WTC11 (cell line): ENCODE results near the gene SGMS1. TPM values are rescaled to one million over a fixed set of nuclear protein-coding genes. Genes with fewer than 3 reads are reported as not detected.

ENCODE experiments used
- ATAC-seq: fragments of 200-7000 bp; cut with Tn5 transposase; 2 replicates; pipeline ENCODE4 v1.10.0; 2021; ENCODE audit warnings: mild to moderate bottlenecking, moderate library complexity
- CTCF ChIA-PET: fragments of 300-600 bp; sonication (Branson Sonifier 250); formaldehyde crosslinking; loops from one replicate; lab custom pipeline; 2021; ENCODE audit warnings: antibody characterized with exemption; lab: Charles Lee
- POLR2A ChIA-PET: fragments of 350-600 bp; sonication (Branson Sonifier 250); formaldehyde crosslinking; loops from one replicate; lab custom pipeline; 2021; ENCODE audit warnings: antibody characterized with exemption; lab: Charles Lee
- DNase-seq: peaks from one replicate; pipeline ENCODE4 v3.0.0; 2021; ENCODE audit warnings: low spot score
- H3K27ac Mint-ChIP-seq: 2 replicates; pipeline ENCODE4 v1.8.0; 2021; ENCODE audit warnings: mixed read lengths
- H3K27me3 Mint-ChIP-seq: 2 replicates; pipeline ENCODE4 v1.8.0; 2021; ENCODE audit warnings: low read depth, mild to moderate bottlenecking, moderate library complexity, mixed read lengths
- H3K36me3 Mint-ChIP-seq: 2 replicates; pipeline ENCODE4 v1.8.0; 2021; ENCODE audit warnings: mixed read lengths
- H3K4me1 Mint-ChIP-seq: 2 replicates; pipeline ENCODE4 v1.8.0; 2022; ENCODE audit warnings: mixed read lengths
- H3K4me3 Mint-ChIP-seq: 2 replicates; pipeline ENCODE4 v1.8.0; 2021; ENCODE audit warnings: mild to moderate bottlenecking, moderate library complexity, mixed read lengths
- H3K9me3 Mint-ChIP-seq: 2 replicates; pipeline ENCODE4 v1.8.0; 2021; ENCODE audit warnings: mixed read lengths
- AR ChIP-seq: fragments of 250-450 bp; sonication (Bioruptor Pico); IDR thresholded peaks from 2 replicates; pipeline ENCODE4 v1.9.0; 2021; ENCODE audit warnings: mild to moderate bottlenecking
- CDX4 ChIP-seq: fragments of 250-450 bp; sonication (Bioruptor Pico); IDR thresholded peaks from 2 replicates; pipeline ENCODE4 v1.9.0; 2021; ENCODE audit warnings: moderate library complexity, mild to moderate bottlenecking, inconsistent platforms, borderline replicate concordance
- GABPB1 ChIP-seq: sonication (generic); formaldehyde crosslinking; IDR thresholded peaks from 2 replicates; pipeline ENCODE4 v1.8.1; 2023; ENCODE audit warnings: mild to moderate bottlenecking, missing genetic modification reagents
- HMGXB4 ChIP-seq: sonication (generic); formaldehyde crosslinking; IDR thresholded peaks from 2 replicates; pipeline ENCODE4 v1.8.1; 2023; ENCODE audit warnings: mild to moderate bottlenecking, moderate library complexity, missing genetic modification reagents
- JAZF1 ChIP-seq: fragments of 250-450 bp; sonication (Bioruptor Pico); IDR thresholded peaks from 2 replicates; pipeline ENCODE4 v1.9.0; 2021; ENCODE audit warnings: moderate library complexity, mild to moderate bottlenecking, inconsistent platforms
- MAX ChIP-seq: sonication (generic); formaldehyde crosslinking; IDR thresholded peaks from 2 replicates; pipeline ENCODE4 v1.8.0; 2022; ENCODE audit warnings: mild to moderate bottlenecking, missing genetic modification reagents
- PREB ChIP-seq: sonication (generic); formaldehyde crosslinking; IDR thresholded peaks from 2 replicates; pipeline ENCODE4 v1.8.1; 2022; ENCODE audit warnings: mild to moderate bottlenecking, missing genetic modification reagents, moderate library complexity, borderline replicate concordance
- RORB ChIP-seq: fragments of 250-450 bp; sonication (Bioruptor Pico); IDR thresholded peaks from 2 replicates; pipeline ENCODE4 v1.9.0; 2021; ENCODE audit warnings: mild to moderate bottlenecking
- STAT6 ChIP-seq: sonication (generic); formaldehyde crosslinking; conservative IDR thresholded peaks from 2 replicates; pipeline ENCODE4 v1.8.1; 2023; ENCODE audit warnings: mild to moderate bottlenecking, low read depth, missing genetic modification reagents, moderate library complexity
- ZNF423 ChIP-seq: fragments of 250-450 bp; sonication (Bioruptor Pico); IDR thresholded peaks from 2 replicates; pipeline ENCODE4 v2.1.2; 2022; ENCODE audit warnings: mild to moderate bottlenecking, moderate library complexity
- total RNA-seq: library from RNA; stranded (reverse); gene quantifications from 3 replicates; pipeline ENCODE4 v1.2.3, GENCODE V29; 2021

The SGMS1 gene
- total RNA-seq, 1 experiment from 2014 or later: 13.2 TPM

- TF ChIP-seq AR (CRISPR knock-in tag) (no peak), CDX4 (no peak), PREB (CRISPR knock-in tag) (no peak), ZNF423 (no peak), MAX (CRISPR knock-in tag) (no peak)
Observed at GRCh38 chr10:50316174-50316573, 307.6 kb downstream of the SGMS1 start (continued).

- no peaks in the 10 kb centered on the region for H3K27me3 Mint-ChIP-seq
Observed at GRCh38 chr10:50315424-50315823, 308.3 kb downstream of the SGMS1 start.

More at GRCh38 chr10:50315424-50315823, 308.3 kb downstream of the SGMS1 start:
- ChIA-PET POLR2A (no interaction called here), CTCF (interaction anchor here (1.2 kb wide), 1 partner anchor 40 kb away, joined by 3 read pairs; no protein-coding TSS in a partner anchor)
- no peaks in the 10 kb centered on the region; the same call in 1 of the 2 replicates for H3K36me3 Mint-ChIP-seq
- H3K9me3 Mint-ChIP-seq: no peaks in the 10 kb centered on the region
- TF ChIP-seq RORB (CRISPR knock-in tag) (no peak), HMGXB4 (CRISPR knock-in tag) (no peak), JAZF1 (no peak), GABPB1 (CRISPR knock-in tag) (no peak), STAT6 (no peak)
- no peak overlapping the region for H3K4me3 Mint-ChIP-seq
- no peak overlapping the region for H3K27ac Mint-ChIP-seq
- DNase-seq (no peak), ATAC-seq (no peak)
- 0 out of 2 replicates have a peak, but pooled peaks cover 5% of the 10 kb centered on the region for H3K4me1 Mint-ChIP-seq
